GM23248 (cell line): Measurements from ENCODE around the gene TRDN. TPM values are rescaled to one million over a fixed set of nuclear protein-coding genes. Genes with fewer than 3 reads are reported as not detected.

Experiments used
- DNase-seq: peaks from one replicate; pipeline ENCODE4 v3.0.0-alpha.2; 2015
- H2AFZ ChIP-seq: fragments of 200-600 bp; sonication (generic); 2 replicates; pipeline ENCODE4 v1.6.1; 2016; ENCODE audit warnings: antibody characterized with exemption
- H3F3A ChIP-seq: fragments of 200-600 bp; sonication (generic); 2 replicates; pipeline ENCODE4 v1.6.1; 2016; ENCODE audit warnings: mild to moderate bottlenecking, antibody characterized with exemption, mixed run types; ENCODE audit not compliant: insufficient read depth
- H3K27ac ChIP-seq: fragments of 200-600 bp; sonication (generic); 2 replicates; pipeline ENCODE4 v1.5.1; 2016; ENCODE audit warnings: mild to moderate bottlenecking
- H3K27me3 ChIP-seq: fragments of 200-600 bp; sonication (generic); replicated peaks from 2 replicates; pipeline ENCODE4 v1.6.1; 2016; ENCODE audit warnings: mild to moderate bottlenecking; ENCODE audit not compliant: insufficient read depth
- H3K36me3 ChIP-seq: fragments of 200-600 bp; sonication (generic); 2 replicates; pipeline ENCODE4 v1.6.1; 2016; ENCODE audit warnings: low read depth, mild to moderate bottlenecking
- H3K4me1 ChIP-seq: fragments of 200-600 bp; sonication (generic); 2 replicates; pipeline ENCODE4 v1.6.1; 2016; ENCODE audit warnings: mild to moderate bottlenecking; ENCODE audit not compliant: insufficient read depth
- H3K4me2 ChIP-seq: fragments of 200-600 bp; sonication (generic); one replicate; pipeline ENCODE4 v1.6.1; 2016; ENCODE audit warnings: mild to moderate bottlenecking; ENCODE audit not compliant: unreplicated experiment
- H3K4me3 ChIP-seq: fragments of 200-600 bp; sonication (generic); 2 replicates; pipeline ENCODE4 v1.5.1; 2016; ENCODE audit warnings: mild to moderate bottlenecking
- H3K79me2 ChIP-seq: fragments of 200-600 bp; sonication (generic); 2 replicates; pipeline ENCODE4 v1.6.1; 2016; ENCODE audit warnings: mild to moderate bottlenecking; ENCODE audit not compliant: insufficient read depth
- H3K9ac ChIP-seq: fragments of 200-600 bp; sonication (generic); 2 replicates; pipeline ENCODE4 v1.6.1; 2016; ENCODE audit warnings: mild to moderate bottlenecking
- H3K9me2 ChIP-seq: fragments of 200-600 bp; sonication (generic); 2 replicates; pipeline ENCODE4 v1.6.1; 2016; ENCODE audit warnings: mixed run types, mild to moderate bottlenecking, moderate library complexity; ENCODE audit not compliant: insufficient read depth
- H3K9me3 ChIP-seq: fragments of 200-600 bp; sonication (generic); one replicate; pipeline ENCODE4 v1.6.1; 2017; ENCODE audit warnings: low read depth
- H4K20me1 ChIP-seq: fragments of 200-600 bp; sonication (generic); 2 replicates; pipeline ENCODE4 v1.6.0; 2016; ENCODE audit not compliant: insufficient read depth
- EZH2 ChIP-seq: fragments of 200-600 bp; sonication (generic); IDR thresholded peaks from 2 replicates; pipeline ENCODE4 v1.6.1; 2018; ENCODE audit warnings: antibody characterized with exemption, mild to moderate bottlenecking; ENCODE audit not compliant: insufficient read depth, poor library complexity, severe bottlenecking
- EZH2phosphoT487 ChIP-seq: fragments of 200-600 bp; sonication (generic); IDR thresholded peaks from 2 replicates; pipeline ENCODE4 v1.6.1; 2018; ENCODE audit warnings: antibody characterized with exemption, moderate library complexity, mild to moderate bottlenecking, low read depth; ENCODE audit not compliant: insufficient read depth
- WGBS, 2 experiments: methylation state at CpG; one replicate each; pipeline ENCODE4 v1.1.6; 2015 to 2017; ENCODE audit warnings: low lambda C conversion rate in 2 of 2, low coverage in 1 of 2; ENCODE audit errors: missing lambda C conversion rate in 2 of 2; 5-methylcytosine and 5-hydroxymethylcytosine counted together
- in situ Hi-C: fragments of 300-500 bp; cut with MboI; formaldehyde crosslinking; loops from 2 replicates; pipeline ENCODE4 v1.15.0; 2020
- polyA plus RNA-seq: library from polyadenylated mRNA; unstranded; fragments of >200 nt; fragmentation: Nextera tagmentation; extraction: Ambion mirVana; gene quantifications from 2 replicates; pipeline ENCODE4 v1.2.1, GENCODE V29; 2016
- total RNA-seq: library from RNA; depleted of rRNA; stranded (reverse); fragments of >200 nt; shearing (Covaris generic); gene quantifications from 2 replicates; pipeline ENCODE4 v1.2.3, GENCODE V29; 2014

The TRDN gene
- total and polyA plus RNA-seq, 2 experiments from 2014 or later, result not detected

DNA sequence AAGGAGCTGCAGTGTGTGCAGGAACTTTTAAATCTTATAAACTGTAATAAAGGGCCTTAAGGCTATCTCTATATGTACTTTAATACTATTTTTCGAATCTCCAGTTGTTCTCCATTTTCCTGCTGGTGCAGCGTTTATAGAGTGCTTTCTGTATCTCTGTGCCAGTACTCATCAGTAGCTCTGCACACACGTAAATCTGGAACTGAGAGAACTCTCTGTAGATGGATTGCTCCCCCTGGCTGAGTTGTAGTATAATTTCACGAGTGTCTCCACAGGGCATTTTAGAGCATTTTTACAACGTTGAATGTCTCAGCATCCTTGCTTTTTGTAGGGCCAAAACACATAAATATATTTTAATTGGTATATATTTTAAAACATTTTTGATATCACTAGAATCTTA is 256.5 kb downstream of the TRDN start:
- Histone ChIP-seq H3K79me2 (no peaks in the 10 kb centered on the region), H3K36me3 (no peaks in the 10 kb centered on the region), H3K9me2 (no peaks in the 10 kb centered on the region), H3K4me1 (no peaks in the 10 kb centered on the region), H3K9me3 (no peaks in the 10 kb centered on the region), H3K4me3 (no peak overlapping the region), H3K4me2 (no peak overlapping the region), H3K27me3 (no peaks in the 10 kb centered on the region), H3K27ac (no peak overlapping the region), H4K20me1 (no peaks in the 10 kb centered on the region), H3K9ac (no peak overlapping the region), H2AFZ (no peak overlapping the region), H3F3A (no peaks in the 10 kb centered on the region)
- 10 to 11% methylated on average over 5 of the region's 5 CpGs for WGBS, 2 experiments
- in situ Hi-C loops, result no loop called here
- DNase-seq, result peak; percentile 47
- TF ChIP-seq EZH2, result no peak
- no peak for TF ChIP-seq EZH2phosphoT487

- in situ Hi-C loops, result no loop called here
- Histone ChIP-seq H3K27ac (no peak overlapping the region), H3K9me3 (no peaks in the 10 kb centered on the region), H3K4me1 (no peaks in the 10 kb centered on the region), H3F3A (no peaks in the 10 kb centered on the region), H3K27me3 (no peaks in the 10 kb centered on the region), H3K9ac (no peak overlapping the region), H3K4me2 (no peak overlapping the region), H3K4me3 (no peak overlapping the region), H3K9me2 (no peaks in the 10 kb centered on the region), H3K79me2 (no peaks in the 10 kb centered on the region), H3K36me3 (no peaks in the 10 kb centered on the region), H2AFZ (no peak overlapping the region), H4K20me1 (no peaks in the 10 kb centered on the region)
- 27 to 37% methylated on average over 2 of the region's 2 CpGs for WGBS, 2 experiments
- no peak for TF ChIP-seq EZH2phosphoT487
- no peak for TF ChIP-seq EZH2
- DNase-seq, result no peak
These were observed 264.0 kb downstream of the TRDN start for GRCh38 chr6:123372737-123373136.

- Histone ChIP-seq H3K9me3 (no peaks in the 10 kb centered on the region), H2AFZ (no peak overlapping the region), H4K20me1 (no peaks in the 10 kb centered on the region), H3K36me3 (no peaks in the 10 kb centered on the region), H3K27me3 (no peaks in the 10 kb centered on the region), H3K4me2 (no peak overlapping the region), H3K4me3 (no peak overlapping the region), H3F3A (no peaks in the 10 kb centered on the region), H3K79me2 (no peaks in the 10 kb centered on the region), H3K9ac (no peak overlapping the region), H3K4me1 (no peaks in the 10 kb centered on the region), H3K27ac (no peak overlapping the region), H3K9me2 (no peaks in the 10 kb centered on the region)
- TF ChIP-seq EZH2phosphoT487, result no peak
- no peak for TF ChIP-seq EZH2
- 34 to 42% methylated on average over 2 of the region's 2 CpGs for WGBS, 2 experiments
- in situ Hi-C loops, result no loop called here
- no peak for DNase-seq
These were observed 272.8 kb downstream of the TRDN start for GRCh38 chr6:123363912-123364311.

- Histone ChIP-seq H3K9me3 (no peaks in the 10 kb centered on the region), H3K79me2 (no peaks in the 10 kb centered on the region), H3K9me2 (no peaks in the 10 kb centered on the region), H3F3A (no peaks in the 10 kb centered on the region), H3K4me1 (no peaks in the 10 kb centered on the region), H3K27ac (no peak overlapping the region), H3K4me2 (no peak overlapping the region), H3K36me3 (no peaks in the 10 kb centered on the region), H3K9ac (no peak overlapping the region), H2AFZ (no peak overlapping the region), H4K20me1 (no peaks in the 10 kb centered on the region), H3K4me3 (no peak overlapping the region), H3K27me3 (no peaks in the 10 kb centered on the region)
- in situ Hi-C loops, result no loop called here
- 7 to 13% methylated on average over 1 to 2 of the region's 2 CpGs for WGBS, 2 experiments
- no peak for DNase-seq
- TF ChIP-seq EZH2 (no peak), EZH2phosphoT487 (no peak)
These were observed 276.4 kb downstream of the TRDN start for GRCh38 chr6:123360359-123360758.

- in situ Hi-C loops, result no loop called here
- Histone ChIP-seq H3K27ac (no peak overlapping the region), H3K36me3 (no peaks in the 10 kb centered on the region), H3F3A (no peaks in the 10 kb centered on the region), H3K9me3 (no peaks in the 10 kb centered on the region), H3K9ac (no peak overlapping the region), H3K4me2 (no peak overlapping the region), H3K4me3 (no peak overlapping the region), H2AFZ (no peak overlapping the region), H3K9me2 (no peaks in the 10 kb centered on the region), H3K79me2 (no peaks in the 10 kb centered on the region), H3K27me3 (no peaks in the 10 kb centered on the region), H4K20me1 (no peaks in the 10 kb centered on the region), H3K4me1 (no peaks in the 10 kb centered on the region)
- DNase-seq, result no peak
- no peak for TF ChIP-seq EZH2
- no peak for TF ChIP-seq EZH2phosphoT487
- WGBS, 2 experiments, result 14 to 22% methylated on average over 3 of the region's 3 CpGs
These were observed 284.0 kb downstream of the TRDN start for GRCh38 chr6:123352705-123353104.
